Measurements from ENCODE around the gene AMIGO1. TPM values are rescaled to one million over a fixed set of nuclear protein-coding genes. Genes with fewer than 3 reads are reported as not detected.

Gene AMIGO1
- total and polyA plus RNA-seq, 12 donors, result 3.8 to 27.9 (median 22.5) TPM

DNA sequence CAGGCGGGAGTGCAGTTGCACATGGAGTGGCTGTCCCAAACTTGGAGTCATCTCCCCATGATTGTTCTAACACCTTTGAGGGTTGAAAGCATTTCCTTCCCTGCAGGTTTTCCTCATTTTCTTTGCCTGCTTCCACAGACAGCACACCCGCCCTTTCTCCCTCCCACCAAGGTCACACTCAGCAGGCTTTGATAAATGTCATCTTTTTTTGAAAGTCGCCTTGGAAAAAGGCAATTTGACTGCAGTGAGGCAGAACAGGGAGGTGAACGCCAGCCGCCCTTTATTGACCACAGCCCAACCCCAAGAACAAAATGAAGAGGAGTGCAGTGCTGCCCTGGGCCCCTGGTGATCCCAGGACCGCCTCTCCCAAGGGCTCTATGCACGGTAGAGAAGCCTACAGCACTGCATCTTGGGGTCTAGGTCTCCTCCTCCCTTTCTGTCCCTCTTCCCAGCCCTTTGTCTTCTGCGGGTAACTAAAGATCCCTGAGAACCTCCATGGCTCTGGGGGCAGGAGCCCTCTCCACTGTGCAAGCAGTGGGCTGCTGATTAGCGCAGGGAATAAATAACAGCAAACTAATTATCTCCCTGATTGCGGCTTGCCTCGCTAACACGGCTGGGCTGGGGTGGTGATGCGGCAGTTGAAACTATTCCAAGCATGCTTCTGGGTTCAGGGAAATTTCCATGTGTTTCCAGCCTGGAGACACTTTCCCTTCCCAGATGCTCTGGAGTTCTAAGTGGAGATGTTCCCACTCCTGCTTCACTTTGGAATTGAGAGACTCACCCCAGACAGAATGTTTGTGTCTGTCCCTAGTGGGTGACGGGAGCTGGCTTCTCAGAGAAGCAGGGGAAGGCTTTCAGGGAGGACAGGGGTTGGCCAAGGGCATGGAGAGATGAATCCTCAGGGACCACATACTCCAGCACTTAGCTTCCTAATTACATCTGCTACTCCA, 11.8 kb upstream of the AMIGO1 start:
- DNase-seq, result peak in 3 of 7 donors; percentile 46 to 52 (median 47)
- peak overlapping the region in 1 of 5 donors; percentile 17 for H3K27ac ChIP-seq
- 38 to 57% (median 45%) methylated on average over 13 to 14 of the region's 14 CpGs for WGBS, 4 donors
- H3K9me3 ChIP-seq (replicated peaks in 1 of 3), result no peaks in the 10 kb centered on the region
- peaks cover 10 to 14% of the 10 kb centered on the region in 2 donors for H3K4me1 ChIP-seq (replicated peaks in 1 of 2)
- H3K4me3 ChIP-seq, result no peak overlapping the region
- TF ChIP-seq POLR2A (IDR thresholded peaks at IDR 0.05), result no peak
- no peak for TF ChIP-seq CTCF (IDR thresholded peaks at IDR 0.05)
- no peaks in the 10 kb centered on the region for H3K36me3 ChIP-seq (replicated peaks in 1 of 2)
- intact Hi-C loops (cut with DNase I), result no loop called here
- no peaks in the 10 kb centered on the region for H3K27me3 ChIP-seq

GRCh38 chr1:109517337-109517736, 7.8 kb upstream of the AMIGO1 start:
- Histone ChIP-seq H3K9me3 (replicated peaks in 1 of 3) (no peaks in the 10 kb centered on the region), H3K27me3 (no peaks in the 10 kb centered on the region), H3K4me3 (no peak overlapping the region), H3K4me1 (replicated peaks in 1 of 2) (peaks cover 10 to 14% of the 10 kb centered on the region in 2 donors), H3K36me3 (replicated peaks in 1 of 2) (no peaks in the 10 kb centered on the region), H3K27ac (no peak overlapping the region)
- no peak for DNase-seq
- TF ChIP-seq CTCF (IDR thresholded peaks at IDR 0.05) (no peak), POLR2A (IDR thresholded peaks at IDR 0.05) (no peak)
- intact Hi-C loops (cut with DNase I), result no loop called here
- WGBS, 4 donors, result 83 to 88% (median 85%) methylated on average over 5 of the region's 5 CpGs

GRCh38 chr1:109516872-109517271, 7.3 kb upstream of the AMIGO1 start:
- Histone ChIP-seq H3K4me1 (replicated peaks in 1 of 2) (peaks cover 10 to 14% of the 10 kb centered on the region in 2 donors), H3K4me3 (no peak overlapping the region), H3K27ac (no peak overlapping the region), H3K36me3 (replicated peaks in 1 of 2) (no peaks in the 10 kb centered on the region), H3K27me3 (no peaks in the 10 kb centered on the region), H3K9me3 (replicated peaks in 1 of 3) (no peaks in the 10 kb centered on the region)
- WGBS, 4 donors, result 68 to 77% (median 73%) methylated on average over 3 to 5 of the region's 5 CpGs
- intact Hi-C loops (cut with DNase I), result no loop called here
- no peak for DNase-seq
- TF ChIP-seq CTCF (IDR thresholded peaks at IDR 0.05) (no peak), POLR2A (IDR thresholded peaks at IDR 0.05) (no peak)

DNA sequence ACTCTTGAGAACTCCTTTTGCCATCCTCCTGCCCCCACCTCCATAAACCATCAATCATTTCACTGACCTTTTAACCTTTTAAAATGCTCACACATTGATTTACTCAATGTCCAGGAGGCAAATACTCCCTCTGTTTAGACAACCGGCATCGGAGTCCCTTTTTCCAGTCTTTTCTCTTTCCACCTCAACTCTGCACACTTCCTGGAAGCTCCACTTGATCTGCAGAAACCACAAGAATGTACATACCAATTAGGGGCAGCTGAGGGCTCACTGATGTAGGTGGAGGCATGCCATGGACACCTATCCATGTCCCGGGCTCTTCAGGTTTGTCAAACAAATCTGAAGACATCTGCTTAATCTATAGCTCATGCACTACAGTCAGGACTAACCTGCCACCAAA, 5.3 kb upstream of the AMIGO1 start:
- H3K4me3 ChIP-seq, result no peak overlapping the region
- H3K27ac ChIP-seq, result no peak overlapping the region
- H3K27me3 ChIP-seq, result no peaks in the 10 kb centered on the region
- WGBS, 4 donors, result 67 to 87% (median 83%) methylated on average over 3 of the region's 3 CpGs
- intact Hi-C loops (cut with DNase I), result no loop called here
- no peak for DNase-seq
- H3K9me3 ChIP-seq (replicated peaks in 1 of 3), result no peaks in the 10 kb centered on the region
- no peaks in the 10 kb centered on the region for H3K36me3 ChIP-seq (replicated peaks in 1 of 2)
- TF ChIP-seq CTCF (IDR thresholded peaks at IDR 0.05), result no peak
- no peak for TF ChIP-seq POLR2A (IDR thresholded peaks at IDR 0.05)
- peaks cover 0 to 7% of the 10 kb centered on the region in 2 donors for H3K4me1 ChIP-seq (replicated peaks in 1 of 2)

All from adrenal gland (tissue), 12 donors.